Esophagus muscularis mucosa (tissue), 4 donors: Measurements from ENCODE around the gene KIF18B. TPM values are rescaled to one million over a fixed set of nuclear protein-coding genes. Genes with fewer than 3 reads are reported as not detected.

Experiments
- DNase-seq: peaks from one replicate; pipeline ENCODE4 v3.0.0-alpha.2; 2017; ENCODE audit errors: extremely low spot score
- H3K27ac ChIP-seq, 4 donors: fragments of 200-600 bp; sonication (generic); replicated peaks in 1 of 4; 1 replicate in 3 of 4; 2 replicates in 1 of 4; pipeline ENCODE4 v1.5.1; 2016 to 2019; ENCODE audit warnings: mild to moderate bottlenecking in 1 of 4
- H3K27me3 ChIP-seq, 4 donors: fragments of 200-600 bp; sonication (generic); one replicate each; pipeline versions ENCODE4 v1.5.1 to v1.6.0; 2016 to 2019
- H3K36me3 ChIP-seq, 4 donors: fragments of 200-600 bp; sonication (generic); one replicate each; pipeline ENCODE4 v1.5.1; 2016 to 2019
- H3K4me1 ChIP-seq, 4 donors: fragments of 200-600 bp; sonication (generic); one replicate each; pipeline ENCODE4 v1.5.1; 2016 to 2019
- H3K4me3 ChIP-seq, 4 donors: fragments of 200-600 bp; sonication (generic); 1 replicate in 2 of 4; 2 replicates in 2 of 4; pipeline ENCODE4 v1.5.1; 2016 to 2019; ENCODE audit warnings: mild to moderate bottlenecking in 4 of 4, moderate library complexity in 1 of 4
- H3K9me3 ChIP-seq, 4 donors: fragments of 200-600 bp; sonication (generic); 1 replicate in 3 of 4; 2 replicates in 1 of 4; pipeline ENCODE4 v1.5.1; 2016 to 2019
- CTCF ChIP-seq, 3 experiments: fragments of 200-600 bp in 2 of 3; fragments of 450-650 bp in 1 of 3; sonication (generic) in 2 of 3; IDR thresholded peaks; one replicate each; pipeline ENCODE4 v1.5.1; 2017 to 2019; ENCODE audit warnings: antibody characterized with exemption in 3 of 3, mild to moderate bottlenecking in 2 of 3, moderate library complexity in 1 of 3
- EP300 ChIP-seq: sonication (generic); formaldehyde crosslinking; IDR thresholded peaks from one replicate; pipeline ENCODE4 v1.6.1; 2017; ENCODE audit warnings: antibody characterized with exemption
- POLR2A ChIP-seq: fragments of 450-650 bp; IDR thresholded peaks from one replicate; pipeline ENCODE4 v1.6.1; 2017; ENCODE audit warnings: antibody characterized with exemption, moderate library complexity, mild to moderate bottlenecking, low read depth
- POLR2AphosphoS5 ChIP-seq, 2 donors: sonication (generic); formaldehyde crosslinking; IDR thresholded peaks; one replicate each; pipeline ENCODE4 v1.6.1; 2017; ENCODE audit warnings: antibody characterized with exemption in 2 of 2
- WGBS: methylation state at CpG from one replicate; pipeline ENCODE4 v1.1.5; 2018; 5-methylcytosine and 5-hydroxymethylcytosine counted together
- intact Hi-C: fragments of 100-400 bp; cut with DNase I; formaldehyde crosslinking; loops from one replicate; pipeline ENCODE4 v1.15.1; 2023
- total RNA-seq, 4 donors: library from RNA; depleted of rRNA; stranded (reverse); fragments of >200 nt; gene quantifications; one replicate each; pipeline versions ENCODE4 v1.1.0 to v1.2.1, GENCODE V29; 2016

KIF18B gene
- total RNA-seq, 4 donors from 2014 or later, result 0.17 TPM; not detected in 3

GRCh38 chr17:44930667-44931066 is 16.9 kb downstream of the KIF18B start:
- H3K27me3 ChIP-seq, result no peaks in the 10 kb centered on the region
- no peak for TF ChIP-seq EP300
- no peak for TF ChIP-seq POLR2AphosphoS5 (IDR thresholded peaks at IDR 0.05)
- TF ChIP-seq CTCF (IDR thresholded peaks at IDR 0.05), result no peak
- TF ChIP-seq POLR2A, result no peak
- WGBS, result 85% methylated on average over 5 of the region's 6 CpGs
- peaks cover 0 to 3% (median 0%) of the 10 kb centered on the region in 4 donors for H3K4me1 ChIP-seq
- H3K4me3 ChIP-seq, result no peak overlapping the region
- no peak overlapping the region for H3K27ac ChIP-seq
- intact Hi-C loops, result no loop called here
- no peak for DNase-seq
- no peaks in the 10 kb centered on the region for H3K9me3 ChIP-seq
- no peaks in the 10 kb centered on the region for H3K36me3 ChIP-seq

GRCh38 chr17:44928950-44929720 is 18.4 kb downstream of the KIF18B start:
- intact Hi-C loops, result no loop called here
- DNase-seq, result no peak
- Histone ChIP-seq H3K27ac (no peak overlapping the region), H3K9me3 (no peaks in the 10 kb centered on the region), H3K4me3 (no peak overlapping the region), H3K27me3 (no peaks in the 10 kb centered on the region), H3K36me3 (no peaks in the 10 kb centered on the region), H3K4me1 (peaks cover 0 to 3% (median 0%) of the 10 kb centered on the region in 4 donors)
- TF ChIP-seq CTCF (IDR thresholded peaks at IDR 0.05), result no peak
- TF ChIP-seq POLR2AphosphoS5 (IDR thresholded peaks at IDR 0.05), result no peak
- no peak for TF ChIP-seq EP300
- TF ChIP-seq POLR2A, result no peak
- 90% methylated on average over 2 of the region's 7 CpGs for WGBS

DNA sequence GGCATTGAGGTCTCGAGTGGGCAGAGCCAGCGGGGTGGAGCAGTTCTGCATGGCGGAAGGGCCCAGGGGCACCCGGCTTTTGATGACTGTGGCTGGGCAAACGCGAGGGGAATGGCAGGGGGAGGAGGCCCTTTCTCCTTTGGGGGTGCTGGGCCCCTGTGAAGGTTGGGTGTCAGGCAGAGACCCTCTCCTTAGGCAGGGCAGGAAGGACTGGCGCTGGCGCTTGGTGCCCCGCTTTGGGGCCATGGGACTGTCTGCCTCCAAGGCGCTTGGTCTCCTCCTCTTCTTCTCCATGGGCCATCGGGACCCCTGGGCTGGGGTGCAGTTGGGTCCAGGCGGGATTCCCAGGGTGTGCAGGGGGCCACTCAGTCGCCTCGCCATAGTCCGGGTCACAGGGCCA is 19.4 kb downstream of the KIF18B start:
- no peaks in the 10 kb centered on the region for H3K9me3 ChIP-seq
- no peak for DNase-seq
- no peaks in the 10 kb centered on the region for H3K36me3 ChIP-seq
- H3K4me3 ChIP-seq, result no peak overlapping the region
- peaks cover 0 to 3% (median 0%) of the 10 kb centered on the region in 4 donors for H3K4me1 ChIP-seq
- H3K27me3 ChIP-seq, result no peaks in the 10 kb centered on the region
- WGBS, result 89% methylated on average over 14 of the region's 15 CpGs
- no peak for TF ChIP-seq EP300
- TF ChIP-seq CTCF (IDR thresholded peaks at IDR 0.05), result no peak
- intact Hi-C loops, result no loop called here
- no peak overlapping the region for H3K27ac ChIP-seq

DNA sequence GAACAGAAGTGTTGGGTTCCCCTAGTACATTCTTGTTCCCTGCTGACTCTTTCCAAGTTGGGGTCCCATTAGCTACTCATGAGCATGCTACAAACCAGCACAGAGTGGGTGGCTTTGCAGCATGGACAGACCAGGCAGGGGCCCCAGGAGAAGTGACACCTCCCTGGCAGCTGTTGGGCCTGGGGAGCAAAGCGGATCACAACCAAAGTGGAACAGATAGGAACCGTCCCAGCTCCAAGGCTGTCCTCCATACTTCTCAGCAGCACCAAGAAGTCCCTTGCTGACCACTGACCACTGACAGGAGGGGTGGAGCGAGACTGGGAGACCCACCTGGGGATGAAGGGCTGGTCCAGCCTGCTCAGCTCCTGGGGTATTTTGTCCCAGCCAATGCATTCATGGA is 19.9 kb downstream of the KIF18B start:
- Histone ChIP-seq H3K4me1 (peaks cover 0 to 3% (median 0%) of the 10 kb centered on the region in 4 donors), H3K9me3 (no peaks in the 10 kb centered on the region), H3K27me3 (no peaks in the 10 kb centered on the region), H3K27ac (no peak overlapping the region), H3K36me3 (no peaks in the 10 kb centered on the region), H3K4me3 (no peak overlapping the region)
- 92% methylated on average over 3 of the region's 3 CpGs for WGBS
- no peak for TF ChIP-seq POLR2A
- TF ChIP-seq CTCF (IDR thresholded peaks at IDR 0.05), result no peak
- no peak for TF ChIP-seq POLR2AphosphoS5 (IDR thresholded peaks at IDR 0.05)
- no peak for TF ChIP-seq EP300
- intact Hi-C loops, result no loop called here
- no peak for DNase-seq
